Bronchial epithelial cell (primary cell): ENCODE results near the gene PIK3R2. TPM values are rescaled to one million over a fixed set of nuclear protein-coding genes. Genes with fewer than 3 reads are reported as not detected.

Experiments used
- DNase-seq: peaks from one replicate; pipeline ENCODE4 v3.0.0-alpha.2; 2010; ENCODE audit warnings: low read depth
- FAIRE-seq: peaks from 2 replicates; lab custom pipeline; 2011; peaks lifted over from hg19 to GRCh38; lab: Jason Lieb, UNC
- H3K27me3 ChIP-seq: 2 replicates; pipeline ENCODE4 v1.5.1; 2011; ENCODE audit warnings: low read length; ENCODE audit not compliant: control insufficient read depth, insufficient read depth
- H3K36me3 ChIP-seq: 2 replicates; pipeline ENCODE4 v1.5.1; 2011; ENCODE audit warnings: low read length; ENCODE audit not compliant: control insufficient read depth, insufficient read depth
- H3K4me3 ChIP-seq: 2 replicates; pipeline ENCODE4 v1.5.1; 2011; ENCODE audit warnings: mild to moderate bottlenecking, low read depth, low read length, control low read depth
- CTCF ChIP-seq: IDR thresholded peaks from 2 replicates; pipeline ENCODE4 v1.5.1; 2011; ENCODE audit warnings: mild to moderate bottlenecking, moderate library complexity, low read length, control low read depth, inconsistent platforms; ENCODE audit not compliant: insufficient read depth, severe bottlenecking
- total RNA-seq: library from RNA; depleted of rRNA; stranded (reverse); fragments of >200 nt; gene quantifications from 2 replicates; pipeline ENCODE4 v1.2.1, GENCODE V29; 2014

PIK3R2 gene
- total RNA-seq, 1 donor from 2014 or later: 2.6 TPM

DNA sequence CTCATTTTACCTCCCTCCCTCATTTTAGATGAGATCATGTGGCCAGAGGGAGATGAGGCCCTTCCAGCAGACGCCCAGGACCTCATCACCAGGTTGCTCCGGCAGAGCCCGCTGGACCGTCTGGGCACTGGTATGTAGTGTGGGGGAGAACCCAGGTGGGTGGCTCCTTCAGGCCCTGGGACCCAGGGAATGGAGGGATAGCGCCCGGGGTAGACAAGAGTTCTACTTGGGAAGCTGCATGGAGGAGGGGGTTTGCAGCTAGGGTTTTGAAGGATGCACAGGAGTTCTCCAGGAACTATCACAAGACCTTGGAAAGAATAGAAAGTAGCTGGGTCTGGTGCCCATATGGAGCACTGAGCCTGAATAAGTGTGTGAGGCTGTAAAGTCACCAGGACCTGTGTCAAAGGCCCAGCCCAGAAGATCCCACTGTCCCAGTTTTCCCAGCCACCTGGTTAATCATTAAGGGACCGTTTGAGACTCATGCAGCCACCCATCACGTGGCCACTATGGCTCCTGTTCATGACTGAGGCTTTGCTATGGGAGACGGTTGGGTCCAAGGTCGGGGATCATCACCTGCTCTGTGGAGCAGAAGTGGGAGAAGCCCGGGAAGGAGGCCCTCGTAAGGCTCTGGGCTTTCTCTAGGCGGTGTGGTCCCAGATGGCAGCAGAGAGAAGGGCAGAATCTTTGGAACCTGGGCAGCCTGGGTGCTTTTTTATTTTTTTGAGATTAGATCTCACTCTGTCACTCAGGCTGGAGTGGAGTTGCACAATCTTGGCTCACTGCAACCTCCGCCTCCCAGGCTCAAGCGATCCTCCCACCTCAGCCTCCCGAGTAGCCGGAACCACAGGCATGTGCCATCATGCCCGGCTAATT, 17.0 kb upstream of the PIK3R2 start:
- Histone ChIP-seq H3K27me3 (no peaks in the 10 kb centered on the region), H3K4me3 (no peak overlapping the region), H3K36me3 (peaks cover 10% of the 10 kb centered on the region)
- TF ChIP-seq CTCF: no peak
- FAIRE-seq (no peak), DNase-seq (no peak)

- no peak for DNase-seq
- Histone ChIP-seq H3K4me3 (no peak overlapping the region), H3K27me3 (no peaks in the 10 kb centered on the region), H3K36me3 (peaks cover 13% of the 10 kb centered on the region)
- FAIRE-seq: no peak
- no peak for TF ChIP-seq CTCF
These were observed 15.7 kb upstream of the PIK3R2 start for GRCh38 chr19:18137242-18137641.

DNA sequence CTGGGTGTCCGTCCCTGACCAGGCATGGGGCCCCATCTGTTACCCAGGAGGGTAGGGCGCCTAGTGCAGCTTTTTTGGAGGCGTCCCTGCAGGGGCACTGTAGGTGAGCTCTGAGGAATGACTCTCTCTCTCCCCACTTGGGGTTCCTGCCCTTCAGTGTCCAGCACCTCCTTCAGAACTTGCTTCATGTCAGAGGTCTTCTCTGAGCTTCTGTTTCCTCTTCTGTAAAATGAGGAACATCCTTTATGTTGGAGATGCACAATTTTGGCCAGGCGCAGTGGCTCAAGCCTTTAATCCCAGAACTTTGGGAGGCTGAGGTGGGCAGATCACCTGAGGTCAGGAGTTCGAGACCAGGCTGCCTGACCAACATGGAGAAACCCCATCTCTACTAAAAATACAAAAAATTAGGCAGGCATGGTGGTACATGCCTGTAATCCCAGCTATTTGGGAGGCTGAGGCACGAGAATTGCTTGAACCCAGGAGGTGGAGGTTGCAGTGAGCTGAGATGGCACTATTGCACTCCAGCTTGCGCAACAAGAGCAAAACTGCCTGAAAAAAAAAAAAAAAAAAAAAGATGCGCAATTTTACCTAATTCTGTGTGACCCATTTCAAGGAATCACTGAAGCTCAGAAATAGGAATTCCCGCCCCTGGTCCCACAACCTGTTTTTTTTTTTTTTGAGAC, 15.2 kb upstream of the PIK3R2 start:
- TF ChIP-seq CTCF: no peak
- peaks cover 13% of the 10 kb centered on the region for H3K36me3 ChIP-seq

DNA sequence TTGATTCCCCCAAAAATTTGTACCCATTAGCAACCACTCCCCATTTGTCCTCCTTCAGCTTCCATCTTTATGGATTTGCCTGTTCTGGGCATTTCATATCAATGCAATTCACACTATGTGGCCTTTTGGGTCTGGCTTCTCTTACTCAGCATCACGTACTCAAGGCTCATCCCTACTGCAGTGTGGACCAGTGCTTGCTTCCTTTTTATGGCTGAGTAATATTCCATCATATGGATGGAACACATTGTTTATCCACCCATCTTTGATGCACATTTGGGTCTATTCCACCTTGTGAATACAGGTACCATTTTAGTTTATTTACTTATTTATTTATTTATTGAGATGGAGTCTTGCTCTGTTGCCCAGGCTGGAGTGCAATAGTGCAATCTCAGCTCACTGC, 12.5 kb upstream of the PIK3R2 start:
- TF ChIP-seq CTCF: no peak
- DNase-seq: no peak
- Histone ChIP-seq H3K36me3 (peaks cover 16% of the 10 kb centered on the region), H3K4me3 (no peak overlapping the region), H3K27me3 (no peaks in the 10 kb centered on the region)
- no peak for FAIRE-seq

More for the DNA sequence above, 15.2 kb upstream of the PIK3R2 start:
- no peak overlapping the region for H3K4me3 ChIP-seq
- H3K27me3 ChIP-seq: no peaks in the 10 kb centered on the region
- FAIRE-seq (no peak), DNase-seq (no peak)

DNA sequence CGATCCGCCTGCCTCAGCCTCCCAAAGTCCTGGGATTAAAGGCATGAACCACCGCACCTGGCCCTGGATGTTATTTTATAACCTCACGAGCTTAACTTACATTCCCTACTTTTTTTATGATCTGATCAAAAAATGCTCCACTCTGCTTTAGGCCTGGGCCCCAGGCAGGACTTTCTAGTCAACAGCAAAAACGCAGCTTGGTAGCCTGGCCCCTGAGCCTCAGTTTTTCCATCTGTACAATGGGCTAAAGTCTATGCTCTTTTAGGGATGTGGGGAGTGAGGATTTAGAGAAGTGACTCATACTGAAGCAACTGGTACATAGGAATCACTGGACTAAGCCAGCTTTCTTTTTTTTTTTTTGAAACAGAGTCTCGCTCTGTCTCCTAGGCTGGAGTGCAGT, 11.9 kb upstream of the PIK3R2 start:
- Histone ChIP-seq H3K36me3 (peaks cover 17% of the 10 kb centered on the region), H3K4me3 (no peak overlapping the region), H3K27me3 (no peaks in the 10 kb centered on the region)
- no peak for TF ChIP-seq CTCF
- no peak for FAIRE-seq
- DNase-seq: no peak
